Gastrocnemius medialis (tissue), 4 donors: ENCODE measurements around the gene TUBA8. TPM values are rescaled to one million over a fixed set of nuclear protein-coding genes. Genes with fewer than 3 reads are reported as not detected.
"Not testable (repeated sequence)": the region's sequence is repeated elsewhere in the genome, so short reads cannot be mapped to it uniquely, and the experiment has no call there.

Source experiments
- ATAC-seq, 2 donors: fragments of 150-250 bp; one replicate each; pipeline ENCODE4 v1.9.1; 2016
- DNase-seq, 2 donors: peaks; one replicate each; pipeline ENCODE4 v3.0.0-alpha.2; 2019
- H3K27ac ChIP-seq, 4 donors: fragments of 200-600 bp; sonication (generic); 1 replicate in 1 of 4; 2 replicates in 3 of 4; pipeline ENCODE4 v1.5.1; 2016 to 2018; ENCODE audit warnings: mild to moderate bottlenecking in 2 of 4, moderate library complexity in 1 of 4
- H3K27me3 ChIP-seq, 3 donors: fragments of 200-600 bp; sonication (generic) in 2 of 3; 1 replicate in 1 of 3; 2 replicates in 2 of 3; pipeline versions ENCODE4 v1.5.1 to v1.6.0; 2016 to 2019; ENCODE audit warnings: mild to moderate bottlenecking in 1 of 3, moderate library complexity in 1 of 3
- H3K36me3 ChIP-seq, 2 donors: fragments of 200-600 bp; sonication (generic) in 1 of 2; one replicate each; pipeline ENCODE4 v1.5.1; 2017 to 2018
- H3K4me1 ChIP-seq, 2 donors: fragments of 200-600 bp; sonication (generic) in 1 of 2; one replicate each; pipeline ENCODE4 v1.5.1; 2016 to 2017; ENCODE audit warnings: mild to moderate bottlenecking in 2 of 2
- H3K4me3 ChIP-seq, 4 donors: fragments of 200-600 bp; sonication (generic) in 3 of 4; 1 replicate in 1 of 4; 2 replicates in 3 of 4; pipeline ENCODE4 v1.5.1; 2016 to 2019; ENCODE audit warnings: mild to moderate bottlenecking in 2 of 4
- H3K9me3 ChIP-seq, 3 donors: fragments of 200-600 bp; sonication (generic) in 2 of 3; 1 replicate in 1 of 3; 2 replicates in 2 of 3; pipeline ENCODE4 v1.5.1; 2016 to 2019
- CTCF ChIP-seq, 5 experiments: fragments of 450-650 bp in 3 of 5; fragments of 200-600 bp in 2 of 5; sonication (generic) in 2 of 5; IDR thresholded peaks in 4 of 5; conservative IDR thresholded peaks in 1 of 5; 1 replicate in 4 of 5; 2 replicates in 1 of 5; pipeline ENCODE4 v1.5.1; 2016 to 2019; ENCODE audit warnings: antibody characterized with exemption in 5 of 5, mild to moderate bottlenecking in 3 of 5, moderate library complexity in 3 of 5
- POLR2A ChIP-seq, 2 donors: fragments of 450-650 bp; IDR thresholded peaks; one replicate each; pipeline ENCODE4 v1.6.1; 2017; ENCODE audit warnings: antibody characterized with exemption in 2 of 2, mild to moderate bottlenecking in 2 of 2, moderate library complexity in 2 of 2
- in situ Hi-C, 4 donors: fragments of 200-750 bp; cut with MboI; loops; one replicate each; pipeline versions ENCODE4 v1.15.0 to v1.8.0; 2017; ENCODE audit warnings: low sequenced_read_pairs in 4 of 4
- intact Hi-C: fragments of 100-400 bp; cut with DNase I; formaldehyde crosslinking; loops from one replicate; pipeline ENCODE4 v1.15.1; 2023; ENCODE audit warnings: low total_unique reads
- total RNA-seq, 4 donors: library from RNA; depleted of rRNA; stranded (reverse); fragments of >200 nt; gene quantifications; one replicate each; pipeline versions ENCODE4 v1.1.0 to v1.2.3, GENCODE V29; 2016

The TUBA8 gene
- 100 to 1,000 TPM in 1 of 4 donors, 10 to 100 TPM in 3; 57.8 to 114 (median 77.7) TPM for total RNA-seq

DNA sequence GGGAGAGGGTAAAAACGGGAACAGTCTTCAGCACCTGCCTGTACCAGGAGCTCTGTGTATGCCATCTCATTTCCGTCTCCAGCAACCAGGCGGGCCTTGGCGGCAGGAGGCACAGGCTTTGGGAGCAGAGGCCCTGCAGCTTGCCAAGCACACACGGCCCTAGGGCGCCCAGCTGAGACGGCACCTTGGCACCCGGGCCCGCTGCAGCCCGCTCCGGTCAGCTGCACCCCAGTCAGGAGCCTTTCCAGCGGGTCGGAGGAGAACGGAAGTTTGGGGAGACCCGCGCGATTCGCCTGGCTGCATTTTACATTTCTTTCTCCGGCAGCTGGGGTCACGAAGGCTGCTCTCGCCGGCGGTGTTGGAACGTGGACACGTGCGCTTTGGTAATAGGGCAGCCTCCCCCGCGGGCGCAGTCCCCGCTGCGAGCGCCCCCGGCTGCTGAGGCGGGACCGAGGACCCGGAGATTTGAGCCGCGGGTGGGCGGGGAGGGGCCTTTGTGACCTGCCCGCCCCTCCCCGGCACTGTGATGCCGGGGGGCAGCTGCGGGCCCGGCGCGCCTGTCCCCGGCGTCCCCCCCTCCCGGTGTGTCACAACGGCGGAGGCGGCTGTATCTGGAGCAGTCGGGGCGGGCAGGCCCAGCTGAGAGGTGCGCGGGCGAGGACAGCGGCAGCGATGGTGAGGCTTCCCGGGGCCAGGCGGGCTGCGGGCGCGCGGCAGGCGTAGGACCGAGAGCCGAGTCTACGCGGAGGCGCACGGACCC is at the start of gene TUBA8:
Gene TUBA8 (plus strand): TSS at position 616 of the 760 bp plus-strand sequence. CDS start 57 bp downstream, at position 673.
- TF ChIP-seq POLR2A (IDR thresholded peaks at IDR 0.05) (peak; percentile 93 to 95), CTCF (IDR thresholded peaks at IDR 0.05 in 4 of 5, conservative IDR thresholded peaks at IDR 0.05 in 1 of 5) (peak in 1 of 5 experiments; percentile 23)
- in situ Hi-C loops = no loop called here
- intact Hi-C loops = loop anchor here (10.0 kb wide), 2 partner anchors 736 to 1174 kb away; no protein-coding TSS in a partner anchor
- Histone ChIP-seq H3K9me3 (no peaks in the 10 kb centered on the region), H3K27me3 (no peaks in the 10 kb centered on the region), H3K27ac (peak within 1 kb of the TSS; percentile 87 to 97 (median 94)), H3K36me3 (no peaks in the 10 kb centered on the region), H3K4me1 (peaks cover 46 to 50% of the 10 kb centered on the region in 2 donors), H3K4me3 (peak within 1 kb of the TSS; percentile 60 to 71 (median 64))
- ATAC-seq (peak; percentile 65 to 71), DNase-seq (peak; percentile 71 to 84)

- ATAC-seq (no peak), DNase-seq (no peak)
- H3K9me3 ChIP-seq = no peaks in the 10 kb centered on the region
- peaks cover 14 to 17% of the 10 kb centered on the region in 2 donors for H3K4me1 ChIP-seq
- TF ChIP-seq POLR2A (IDR thresholded peaks at IDR 0.05) (no peak), CTCF (IDR thresholded peaks at IDR 0.05 in 4 of 5, conservative IDR thresholded peaks at IDR 0.05 in 1 of 5) (no peak)
- in situ Hi-C loops = loop anchor here in 1 of 4 donors (10.0 to 25.0 kb wide), 2 partner anchors 48 to 150 kb away; no protein-coding TSS in a partner anchor
- H3K27me3 ChIP-seq = no peaks in the 10 kb centered on the region
- H3K4me3 ChIP-seq = no peak overlapping the region
- no peak overlapping the region for H3K27ac ChIP-seq
- H3K36me3 ChIP-seq = no peaks in the 10 kb centered on the region
- intact Hi-C loops = no loop called here
Measured at GRCh38 chr22:18062421-18062820, 48.2 kb upstream of the TUBA8 start.

DNA sequence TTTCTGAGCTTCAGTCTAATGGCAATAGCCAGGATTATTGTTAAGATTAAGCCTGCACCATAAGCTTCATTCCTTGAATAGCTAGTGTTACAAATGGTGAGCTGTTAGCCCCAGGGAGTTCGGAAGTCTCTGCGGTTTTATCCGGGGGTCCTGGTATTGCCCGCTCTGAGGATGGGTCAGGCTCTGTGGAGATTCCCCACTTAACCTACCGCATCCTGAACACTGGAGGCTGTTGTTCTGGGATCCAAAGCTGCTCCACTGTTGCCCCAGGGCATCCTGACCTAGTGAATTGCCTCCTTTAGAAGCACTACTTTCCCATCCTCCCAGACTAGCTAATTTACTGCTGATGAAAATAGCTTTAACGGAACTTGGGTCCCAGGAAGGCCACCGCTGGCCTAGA is 47.3 kb upstream of the TUBA8 start:
- Histone ChIP-seq H3K27ac (no peak overlapping the region), H3K27me3 (no peaks in the 10 kb centered on the region), H3K4me1 (peaks cover 5 to 17% of the 10 kb centered on the region in 2 donors), H3K9me3 (no peaks in the 10 kb centered on the region), H3K36me3 (no peaks in the 10 kb centered on the region), H3K4me3 (no peak overlapping the region)
- TF ChIP-seq POLR2A (IDR thresholded peaks at IDR 0.05) (no peak), CTCF (IDR thresholded peaks at IDR 0.05 in 4 of 5, conservative IDR thresholded peaks at IDR 0.05 in 1 of 5) (no peak)
- DNase-seq (no peak), ATAC-seq (no peak)
- in situ Hi-C loops (loop anchor here in 1 of 4 donors (10.0 to 25.0 kb wide), 2 partner anchors 49 to 151 kb away; no protein-coding TSS in a partner anchor), intact Hi-C loops (no loop called here)

DNA sequence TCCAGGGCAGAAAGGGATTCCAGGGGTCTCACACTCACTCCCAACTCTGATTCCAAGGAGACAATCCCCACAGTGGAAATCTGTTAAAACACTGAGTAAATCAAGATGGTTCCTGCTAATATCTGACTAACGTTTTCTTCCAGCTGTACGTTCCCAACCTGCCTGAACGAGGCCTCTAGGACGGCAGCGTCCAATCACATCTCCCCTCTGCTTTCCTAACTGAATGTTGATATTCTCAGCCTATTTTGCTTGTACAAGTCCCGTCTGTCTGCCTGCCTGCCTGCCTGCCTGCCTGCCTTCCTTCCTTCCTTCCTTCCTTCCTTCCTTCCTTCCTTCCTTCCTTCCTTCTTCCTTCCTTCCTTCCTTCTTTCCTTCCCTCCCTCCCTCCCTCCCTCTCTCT is 46.9 kb upstream of the TUBA8 start:
- H3K36me3 ChIP-seq, ATAC-seq, H3K4me3 ChIP-seq, H3K27ac ChIP-seq, H3K9me3 ChIP-seq, intact Hi-C loops, H3K27me3 ChIP-seq, DNase-seq: not testable (repeated sequence)
- H3K4me1 ChIP-seq = peaks cover under 1 to 15% of the 10 kb centered on the region in 2 donors
- in situ Hi-C loops = loop anchor here in 1 of 4 donors (10.0 to 25.0 kb wide), 2 partner anchors 49 to 151 kb away; no protein-coding TSS in a partner anchor

GRCh38 chr22:18064636-18065035 is 46.0 kb upstream of the TUBA8 start:
- no peak overlapping the region for H3K27ac ChIP-seq

More at GRCh38 chr22:18064636-18065035, 46.0 kb upstream of the TUBA8 start:
- Histone ChIP-seq H3K27me3 (no peaks in the 10 kb centered on the region), H3K9me3 (no peaks in the 10 kb centered on the region), H3K4me1 (peaks cover 0 to 14% of the 10 kb centered on the region in 2 donors), H3K4me3 (no peak overlapping the region), H3K36me3 (no peaks in the 10 kb centered on the region)
- intact Hi-C loops = no loop called here
- ATAC-seq (no peak), DNase-seq (no peak)
- in situ Hi-C loops = loop anchor here in 1 of 4 donors (10.0 to 25.0 kb wide), 2 partner anchors 50 to 152 kb away; no protein-coding TSS in a partner anchor
- TF ChIP-seq POLR2A (IDR thresholded peaks at IDR 0.05) = no peak
- no peak for TF ChIP-seq CTCF (IDR thresholded peaks at IDR 0.05 in 4 of 5, conservative IDR thresholded peaks at IDR 0.05 in 1 of 5)
